DMS114 treated with DMSO at 0.1 percent for 48 hours (cell line): ENCODE data around the gene ZBED6.
"Not testable (repeated sequence)": the region's sequence is repeated elsewhere in the genome, so short reads cannot be mapped to it uniquely, and the experiment has no call there.

ENCODE experiments used
- DNase-seq: peaks from one replicate; lab custom pipeline; 2025; ENCODE audit not compliant: unreplicated experiment; lab: John Stamatoyannopoulos, UW

Gene ZBED6

GRCh38 chr1:203795441-203796235 is at the start of gene ZBED6, which contains the start of gene ZC3H11A:
Gene ZBED6, plus strand, starts transcription at chr1:203795623. Its CDS starts 1,900 bp downstream, at chr1:203797523.
Gene ZC3H11A, plus strand, starts transcription at chr1:203795623. Its CDS starts 21,448 bp downstream, at chr1:203817071.
- peak; percentile 92 for DNase-seq

DNA sequence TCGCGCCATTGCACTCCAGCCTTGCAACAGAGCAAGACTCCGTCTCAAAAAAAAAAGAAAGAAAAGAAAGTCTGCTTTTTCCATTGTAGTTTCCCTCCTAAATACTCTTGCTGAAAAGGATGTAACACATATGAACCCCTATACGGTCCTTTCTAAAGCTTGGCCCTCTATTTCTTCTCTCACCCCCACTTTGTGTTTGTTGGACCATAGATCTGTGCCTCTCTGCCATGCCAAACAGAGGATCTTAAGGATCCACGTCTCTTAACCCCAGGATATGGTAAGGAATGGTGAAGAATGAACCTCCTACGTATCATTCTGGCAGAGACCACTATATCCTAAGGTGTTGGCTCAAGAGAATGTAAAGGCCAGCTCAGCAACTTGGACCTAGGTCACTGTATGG is 49.1 kb upstream of the ZBED6 start:
- no peak for DNase-seq

DNA sequence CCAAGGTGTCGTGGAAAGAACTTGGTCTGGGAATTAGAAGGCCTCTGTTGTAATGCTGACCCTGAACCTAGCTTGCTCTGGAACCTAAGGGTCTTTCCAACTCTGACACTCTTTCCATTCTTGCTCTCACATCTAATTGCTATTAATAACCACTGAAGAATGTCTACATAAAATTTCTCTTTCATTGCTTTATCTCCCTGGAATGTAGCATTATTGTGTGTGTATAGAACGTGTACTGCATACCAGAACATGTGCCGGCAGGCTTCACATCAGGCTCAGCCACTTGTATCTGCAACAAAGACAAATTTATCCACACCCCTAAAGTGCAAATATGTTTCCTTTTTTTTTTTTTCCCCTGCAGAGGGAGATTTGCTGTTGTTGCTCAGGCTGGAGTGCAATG is 44.4 kb upstream of the ZBED6 start:
- no peak for DNase-seq

DNA sequence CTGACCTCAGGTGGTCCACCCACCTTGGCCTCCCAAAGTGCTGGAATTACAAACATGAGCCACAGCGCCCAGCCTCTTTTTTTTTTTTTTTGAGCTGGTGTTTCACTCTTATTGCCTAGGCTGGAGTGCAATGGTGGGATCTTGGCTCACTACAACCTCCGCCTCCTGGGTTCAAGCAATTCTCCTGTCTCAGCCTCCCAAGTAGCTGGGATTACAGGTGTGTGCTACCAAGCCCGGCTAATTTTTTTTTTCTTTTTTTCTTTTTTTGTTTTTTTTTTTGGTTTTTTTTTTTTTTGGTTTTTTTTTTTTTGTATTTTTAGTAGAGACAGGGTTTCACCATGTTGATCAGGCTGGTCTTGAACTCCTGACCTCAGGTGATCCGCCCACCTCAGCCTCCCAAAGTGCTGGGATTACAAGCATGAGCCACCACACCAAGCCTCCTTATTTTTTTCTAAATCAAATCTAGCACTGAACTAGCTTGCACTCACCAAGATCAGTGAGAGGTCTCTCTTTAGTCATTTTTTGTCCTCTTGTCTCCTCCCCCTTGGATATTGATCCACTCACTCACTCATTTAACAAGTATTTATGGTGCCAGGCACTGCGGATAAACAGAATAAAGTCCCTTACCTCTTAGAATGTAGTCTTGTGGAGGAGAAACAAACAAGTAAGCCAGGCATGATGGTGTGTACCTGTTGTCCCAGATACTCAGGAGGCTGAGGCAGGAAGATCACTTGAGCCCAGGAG is 43.6 kb upstream of the ZBED6 start:
- not testable (repeated sequence) for DNase-seq

- DNase-seq: no peak
Observed at GRCh38 chr1:203754455-203754864, 41.0 kb upstream of the ZBED6 start.

GRCh38 chr1:203756036-203756435 is 39.4 kb upstream of the ZBED6 start:
- DNase-seq: no peak

- not testable (repeated sequence) for DNase-seq
Observed at GRCh38 chr1:203758749-203759148, 36.7 kb upstream of the ZBED6 start.

DNA sequence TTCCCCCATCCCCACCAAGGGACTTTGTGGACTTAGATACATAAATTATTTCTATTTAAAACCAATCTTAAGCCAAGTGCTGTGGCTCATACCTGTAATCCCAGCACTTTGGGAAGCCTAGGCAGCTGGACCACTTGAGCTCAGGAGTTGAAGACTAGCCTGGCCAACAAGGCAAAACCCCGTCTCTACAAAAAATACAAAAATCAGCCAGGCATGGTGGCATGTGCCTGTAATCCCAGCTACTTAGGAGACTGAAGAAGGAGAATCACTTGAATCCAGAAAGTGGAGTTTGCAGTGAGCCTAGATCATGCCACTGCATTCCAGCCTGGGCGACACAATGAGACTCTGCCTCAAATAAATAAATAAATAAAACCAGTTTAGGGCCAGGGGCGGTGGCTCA is 34.9 kb upstream of the ZBED6 start:
- DNase-seq: no peak

GRCh38 chr1:203761958-203762357 is 33.5 kb upstream of the ZBED6 start:
- not testable (repeated sequence) for DNase-seq

GRCh38 chr1:203763505-203763904 is 31.9 kb upstream of the ZBED6 start:
- DNase-seq: no peak

- DNase-seq: no peak
Observed at GRCh38 chr1:203764105-203765028, 31.1 kb upstream of the ZBED6 start.

DNA sequence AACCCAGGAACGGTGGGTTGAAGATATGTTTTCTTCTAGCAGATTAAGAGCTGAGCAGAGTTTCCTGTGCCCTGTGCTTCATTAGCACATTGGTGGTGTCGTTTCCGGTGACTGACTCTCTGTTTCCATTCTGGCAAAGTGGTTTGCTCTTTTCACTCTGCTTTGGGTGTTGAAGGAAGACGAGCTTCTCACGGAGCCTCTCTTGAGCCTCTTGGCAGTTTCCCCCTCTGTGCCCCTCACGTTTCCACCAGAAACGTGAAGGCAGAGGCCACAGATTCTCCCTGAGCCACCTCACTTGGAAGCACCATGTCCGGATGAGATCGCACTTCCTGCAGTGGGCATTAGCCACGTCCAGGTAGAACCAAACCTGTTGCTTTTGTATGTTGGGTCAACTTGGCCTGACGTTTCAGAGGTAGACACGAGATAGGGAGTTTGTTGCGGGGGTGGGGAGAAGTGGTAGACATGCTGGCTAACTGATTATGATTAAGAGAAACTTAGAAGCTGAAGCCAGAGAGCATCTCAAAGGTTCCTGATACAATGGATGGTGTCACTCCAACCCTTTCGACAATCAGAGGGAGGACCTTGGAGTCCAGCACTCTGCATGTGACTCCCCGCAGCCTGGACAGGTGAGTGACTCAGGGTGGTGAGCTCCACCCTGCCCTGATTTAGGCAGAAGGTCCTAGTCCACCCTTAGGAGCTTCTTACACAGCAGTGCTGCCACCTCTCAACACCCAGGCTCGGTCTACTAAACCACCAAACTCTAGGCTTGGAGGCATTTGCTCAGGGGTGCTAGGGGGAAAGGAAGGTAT is 30.2 kb upstream of the ZBED6 start, which contains the start of gene LAX1:
Gene LAX1, plus strand, starts transcription at position 155 of the 809 bp plus-strand sequence. Its CDS starts 383 bp downstream, at position 538.
- DNase-seq: no peak

DNA sequence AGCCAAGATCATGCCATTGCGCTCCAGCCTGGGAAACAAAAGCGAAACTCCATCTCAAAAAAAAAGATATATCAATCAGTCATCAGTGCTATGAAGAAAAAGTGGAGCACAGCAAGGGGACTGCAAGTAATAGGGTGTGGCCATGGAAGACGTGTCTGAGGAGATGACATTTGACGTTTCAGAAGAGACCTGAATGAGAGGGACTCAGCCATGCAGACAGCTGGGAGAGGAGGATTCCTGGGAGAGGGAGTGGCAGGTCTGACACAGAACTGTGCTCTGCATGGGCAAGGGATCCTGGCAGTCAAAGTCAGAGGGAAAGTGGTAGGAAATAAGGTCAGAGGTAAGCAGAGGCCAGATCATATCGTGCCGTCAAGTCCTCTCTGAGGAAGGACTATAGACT is 27.2 kb upstream of the ZBED6 start:
- DNase-seq: no peak

GRCh38 chr1:203769505-203770343 is 25.7 kb upstream of the ZBED6 start:
- DNase-seq: no peak

- no peak for DNase-seq
Observed at GRCh38 chr1:203771901-203772301, 23.5 kb upstream of the ZBED6 start.

DNA sequence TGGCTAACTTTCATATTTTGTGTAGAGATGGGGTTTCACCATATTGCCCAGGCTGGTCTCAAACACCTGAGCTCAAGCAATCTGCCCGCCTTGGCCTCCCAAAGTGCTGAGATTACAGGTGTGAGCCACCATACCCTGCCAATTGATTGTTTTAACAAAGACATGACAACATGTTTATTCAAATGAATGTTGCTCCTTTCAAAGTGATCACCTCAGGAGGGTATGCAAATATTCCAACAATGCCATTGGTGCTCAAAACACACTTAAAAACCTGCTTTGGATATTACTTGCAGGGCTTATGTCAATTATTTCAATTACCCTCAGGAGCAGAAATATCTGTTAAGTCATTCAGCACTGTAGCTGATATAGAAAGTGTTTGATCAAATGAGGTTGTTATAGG is 22.6 kb upstream of the ZBED6 start:
- no peak for DNase-seq

GRCh38 chr1:203776636-203777035 is 18.8 kb upstream of the ZBED6 start:
- no peak for DNase-seq

DNA sequence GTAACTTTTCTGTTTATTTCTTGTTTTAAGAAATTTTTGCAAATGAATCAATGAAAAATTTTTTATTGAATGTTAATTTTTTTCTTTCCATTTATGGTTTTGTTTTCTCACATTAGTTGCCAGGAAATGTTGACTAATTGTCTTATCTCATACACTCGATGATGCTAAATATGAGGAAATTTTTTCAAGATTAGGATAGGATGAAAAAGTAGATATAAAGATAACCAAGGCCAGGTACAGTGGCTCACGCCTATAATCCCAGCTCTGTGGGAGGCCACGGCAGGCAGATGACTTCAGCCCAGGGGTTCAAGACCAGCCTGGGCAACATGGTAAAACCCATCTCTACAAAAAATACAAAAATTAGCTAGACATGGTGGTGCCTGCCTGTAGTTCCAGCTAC is 17.8 kb upstream of the ZBED6 start:
- no peak for DNase-seq

GRCh38 chr1:203778146-203778545 is 17.3 kb upstream of the ZBED6 start:
- DNase-seq: no peak
